NCI-H1105 (cell line): ENCODE measurements around the gene WDR45B.
"Not testable (repeated sequence)": the region's sequence is repeated elsewhere in the genome, so short reads cannot be mapped to it uniquely, and the experiment has no call there.

Experiments
- DNase-seq: peaks from one replicate; lab custom pipeline; 2025; lab: John Stamatoyannopoulos, UW

WDR45B gene

DNA sequence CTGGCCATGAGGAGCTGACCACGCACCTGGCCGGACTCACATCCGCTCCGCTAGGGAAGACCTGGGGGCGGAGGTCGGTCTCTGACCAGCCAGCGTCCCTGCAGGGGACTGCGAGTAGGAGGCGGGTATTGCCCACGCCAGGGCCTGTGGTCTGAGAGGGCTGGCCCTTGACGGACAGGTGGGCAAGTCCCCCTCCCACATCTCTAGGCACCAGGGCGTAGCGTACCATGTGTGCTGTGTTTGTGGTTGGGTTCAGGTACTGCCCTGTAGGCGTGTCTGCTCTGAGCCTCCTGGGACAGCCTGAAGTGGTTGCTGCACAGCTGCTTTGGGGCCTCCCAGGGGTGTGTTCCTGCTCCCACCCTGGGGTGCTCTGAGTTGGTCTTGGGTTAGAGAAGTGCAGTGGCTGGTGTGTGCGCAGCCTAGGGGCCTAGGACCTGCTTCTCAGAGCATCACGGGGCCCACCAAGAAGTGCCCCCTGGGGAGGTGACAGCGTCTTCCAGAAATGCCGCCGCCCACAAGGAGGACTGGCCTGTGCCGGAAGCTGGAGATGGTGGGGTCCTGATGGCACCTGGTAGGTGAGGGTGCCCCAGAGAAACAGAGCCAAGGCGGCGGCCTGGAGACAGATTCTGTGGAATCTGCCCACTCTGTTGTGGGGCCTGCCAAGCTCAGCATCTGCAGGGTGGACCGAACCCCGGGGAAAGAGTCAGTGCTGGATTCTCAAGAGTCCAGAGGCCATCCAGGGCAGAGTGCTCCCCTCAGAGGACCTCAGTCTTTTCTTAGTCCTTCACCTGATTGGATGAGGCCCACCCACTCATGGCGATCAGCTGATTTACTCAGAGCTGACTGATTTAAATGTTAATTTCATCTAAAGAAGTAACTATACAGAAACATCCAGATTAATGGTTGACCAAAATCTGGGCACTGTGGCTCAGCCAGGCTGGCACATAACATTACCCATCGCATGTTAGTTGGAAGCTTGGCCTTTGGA lies 48.3 kb downstream of the WDR45B start:
- no peak for DNase-seq

DNA sequence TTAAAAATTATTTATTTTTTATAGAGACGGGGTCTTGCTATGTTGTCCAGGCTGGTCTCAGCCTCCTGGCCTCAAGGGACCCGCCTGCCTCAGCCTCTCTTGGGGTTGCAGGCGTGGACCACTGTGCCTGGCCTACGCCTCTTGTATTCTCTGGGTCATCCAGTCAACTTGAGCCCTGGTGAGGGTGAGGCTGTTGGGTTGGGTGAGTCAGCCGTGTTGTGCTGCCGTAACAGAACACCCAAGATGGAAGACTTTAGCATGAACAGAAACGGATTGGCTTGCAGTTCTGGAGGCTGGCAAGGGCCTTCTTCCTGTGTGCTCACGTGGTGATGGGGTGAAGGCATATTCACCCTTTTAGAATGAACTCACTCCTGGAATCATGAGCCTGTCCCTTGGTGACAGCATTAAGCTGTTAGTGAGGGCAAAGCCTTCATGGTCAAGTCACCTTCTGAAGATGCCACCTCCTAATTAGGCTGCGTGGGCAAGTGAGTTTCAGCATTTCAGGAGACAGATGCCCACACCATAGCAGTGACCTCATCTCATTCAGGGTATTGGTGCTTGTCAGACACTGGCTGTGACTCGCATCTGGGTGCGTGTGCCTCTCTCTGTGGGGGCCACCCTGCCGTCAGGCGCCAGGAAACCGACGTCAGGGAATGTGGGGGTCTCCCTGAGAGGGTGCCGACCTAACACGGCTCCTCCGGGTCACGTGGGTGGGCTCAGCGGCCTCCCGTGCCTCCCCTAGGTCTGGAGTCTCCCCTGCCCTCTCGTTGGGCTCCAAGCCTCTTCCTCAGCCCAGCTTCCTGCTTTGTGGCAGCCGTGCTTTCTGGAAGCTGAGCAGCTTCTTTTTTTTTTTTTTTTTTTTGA lies 49.8 kb downstream of the WDR45B start:
- no peak for DNase-seq

GRCh38 chr17:82596837-82597672 lies 51.2 kb downstream of the WDR45B start:
- no peak for DNase-seq

DNA sequence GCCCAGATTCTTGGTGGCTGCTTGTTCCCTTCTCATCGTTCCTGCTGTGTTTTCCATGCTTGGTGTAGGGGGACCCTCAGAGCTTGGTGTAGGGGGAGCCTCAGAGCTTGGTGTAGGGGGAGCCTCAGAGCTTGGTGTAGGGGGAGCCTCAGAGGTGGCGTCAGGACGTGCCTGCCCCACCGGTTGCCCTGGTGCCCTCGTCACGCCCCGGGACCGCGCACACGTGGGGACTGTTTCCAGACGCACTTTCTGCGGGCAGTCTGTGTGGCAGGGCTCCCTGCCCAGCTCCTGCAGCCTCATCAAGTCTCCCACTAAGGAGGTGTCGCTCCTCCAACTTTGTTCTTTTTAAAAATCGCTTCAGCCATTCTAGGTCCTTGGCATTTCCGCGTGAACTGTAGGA lies 51.9 kb downstream of the WDR45B start:
- no peak for DNase-seq

GRCh38 chr17:82595893-82596292 lies 52.4 kb downstream of the WDR45B start:
- DNase-seq: no peak

- DNase-seq: no peak
These were observed 53.7 kb downstream of the WDR45B start for GRCh38 chr17:82594571-82594970.

GRCh38 chr17:82593590-82594087 lies 54.6 kb downstream of the WDR45B start:
- no peak for DNase-seq

GRCh38 chr17:82592767-82593589 lies 55.3 kb downstream of the WDR45B start:
- DNase-seq: peak; percentile 82

DNA sequence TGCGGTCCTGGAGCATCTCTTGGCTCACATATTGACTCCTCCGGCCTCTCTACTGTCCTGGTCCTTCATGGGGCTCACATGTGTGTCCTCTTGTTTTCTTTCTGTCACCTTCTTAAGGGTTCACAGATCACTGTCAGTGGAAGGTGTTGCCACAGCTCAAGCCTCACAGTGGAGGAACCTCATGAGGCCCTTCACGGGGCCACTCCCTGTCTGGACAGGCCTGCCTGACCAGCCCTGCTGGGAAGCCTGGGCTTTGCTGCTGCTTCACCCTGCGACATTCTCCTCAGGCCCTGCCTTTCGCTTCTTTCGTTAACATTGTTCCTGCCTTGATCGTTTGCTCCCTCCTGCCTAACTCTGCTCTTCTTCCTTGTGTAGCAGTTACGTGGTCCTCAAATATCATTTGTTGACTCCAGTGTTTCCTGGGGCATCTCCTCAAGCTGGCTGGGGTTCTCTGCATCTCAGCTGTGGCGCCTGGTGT lies 55.9 kb downstream of the WDR45B start:
- DNase-seq: no peak

DNA sequence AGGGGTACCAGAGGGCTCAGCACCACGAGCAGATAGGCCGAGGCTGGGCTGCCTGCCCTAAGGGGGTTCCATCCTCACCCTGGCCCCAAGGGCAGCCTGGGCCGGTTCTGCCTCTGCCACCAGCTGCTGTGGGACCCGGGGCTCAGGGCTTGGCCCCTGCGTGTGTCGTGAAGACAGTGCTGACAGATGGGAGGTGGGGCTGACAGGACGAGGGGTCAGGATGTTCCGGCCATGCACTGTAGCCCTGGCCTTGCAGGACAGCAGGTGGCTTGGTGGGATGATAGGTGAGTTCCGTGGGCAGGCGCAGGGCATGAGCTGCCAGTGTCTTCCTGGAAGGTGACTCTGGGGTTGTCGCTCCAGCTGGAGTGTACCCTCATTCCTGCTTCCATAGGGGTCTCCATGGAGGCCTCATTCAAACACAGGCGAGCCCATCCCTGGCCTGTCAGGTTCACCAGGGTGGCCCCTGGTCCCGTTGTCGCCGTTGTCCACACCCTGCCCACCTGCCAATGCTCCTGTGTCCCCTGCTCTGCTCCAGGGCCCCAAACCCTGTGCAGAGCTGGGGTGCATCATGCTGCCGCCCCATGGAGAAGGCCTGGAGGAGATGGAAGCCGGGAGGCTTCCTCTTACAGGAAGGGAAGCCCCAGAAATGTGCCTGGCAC lies 57.2 kb downstream of the WDR45B start:
- DNase-seq: no peak

DNA sequence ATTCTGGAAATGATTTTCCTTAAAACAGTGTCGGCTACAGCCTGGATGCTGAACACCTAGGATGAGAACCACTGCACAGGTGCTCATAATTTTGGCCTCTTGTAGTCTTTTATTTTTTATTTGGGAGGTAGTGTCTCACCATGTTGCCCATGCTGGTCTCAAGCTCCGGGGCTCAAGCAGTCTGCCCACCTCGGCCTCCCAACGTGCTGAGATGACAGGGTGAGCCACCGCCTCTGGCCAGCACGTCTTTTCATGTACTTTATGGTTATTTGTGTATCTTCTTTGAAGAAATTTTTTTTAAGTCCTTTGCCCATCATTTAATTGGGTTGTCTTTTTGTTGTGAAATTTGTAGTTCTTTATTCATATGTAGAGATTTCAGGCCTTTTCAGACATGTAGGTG lies 58.0 kb downstream of the WDR45B start:
- DNase-seq: no peak

GRCh38 chr17:82589851-82590180 lies 58.4 kb downstream of the WDR45B start:
- DNase-seq: no peak

- DNase-seq: no peak
These were observed 59.7 kb downstream of the WDR45B start for GRCh38 chr17:82588266-82589175.

GRCh38 chr17:82587234-82588086 lies 60.8 kb downstream of the WDR45B start:
- no peak for DNase-seq

DNA sequence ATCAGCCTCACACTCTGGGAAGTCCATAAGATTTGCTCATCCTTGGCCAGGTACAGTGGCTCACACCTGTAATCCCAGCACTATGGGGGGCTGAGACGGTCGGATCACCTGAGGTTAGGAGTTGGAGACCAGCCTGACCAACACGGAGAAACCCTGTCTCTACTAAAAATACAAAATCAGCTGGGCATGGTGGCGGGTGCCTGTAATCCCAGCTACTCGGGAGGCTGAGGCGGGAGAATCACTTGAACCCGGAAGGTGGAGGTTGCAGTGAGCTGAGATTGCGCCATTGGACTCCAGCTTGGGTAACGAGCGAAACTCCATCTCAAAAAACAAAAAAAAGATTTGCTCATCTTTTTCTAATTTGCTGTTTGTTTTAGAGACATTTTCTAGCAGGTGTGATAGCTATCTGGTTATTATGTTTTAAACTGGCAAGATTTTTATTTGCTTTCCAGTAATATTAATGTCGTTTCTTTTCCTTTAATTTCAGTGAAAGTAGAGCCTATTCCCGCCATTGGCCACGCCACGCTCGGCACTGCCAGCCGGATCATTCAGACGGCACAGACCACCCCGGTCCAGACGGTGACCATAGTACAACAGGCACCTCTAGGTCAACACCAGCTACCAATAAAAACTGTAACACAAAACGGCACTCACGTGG lies 61.5 kb downstream of the WDR45B start:
- DNase-seq: no peak

DNA sequence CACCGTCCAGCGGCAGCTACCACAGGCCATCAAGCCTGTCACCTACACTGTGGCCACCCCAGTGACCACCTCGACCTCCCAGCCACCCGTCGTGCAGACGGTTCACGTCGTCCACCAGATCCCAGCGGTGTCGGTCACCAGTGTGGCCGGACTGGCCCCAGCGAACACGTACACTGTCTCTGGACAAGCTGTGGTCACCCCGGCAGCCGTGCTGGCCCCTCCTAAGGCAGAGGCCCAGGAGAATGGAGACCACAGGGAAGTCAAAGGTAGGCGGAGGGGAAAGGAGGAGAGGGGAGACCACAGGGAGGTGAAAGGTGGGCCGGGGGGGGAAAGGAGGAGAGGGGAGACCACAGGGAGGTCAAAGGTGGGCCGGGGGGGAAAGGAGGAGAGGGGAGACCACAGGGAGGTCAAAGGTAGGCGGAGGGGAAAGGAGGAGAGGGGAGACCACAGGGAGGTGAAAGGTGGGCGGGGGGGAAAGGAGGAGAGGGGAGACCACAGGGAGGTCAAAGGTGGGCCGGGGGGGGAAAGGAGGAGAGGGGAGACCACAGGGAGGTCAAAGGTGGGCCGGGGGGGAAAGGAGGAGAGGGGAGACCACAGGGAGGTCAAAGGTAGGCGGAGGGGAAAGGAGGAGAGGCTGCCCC lies 62.2 kb downstream of the WDR45B start:
- DNase-seq: not testable (repeated sequence)

- no peak for DNase-seq
These were observed 64.5 kb downstream of the WDR45B start for GRCh38 chr17:82583720-82584234.
